Rectal smooth muscle tissue (tissue), 1 donor: ENCODE results near the gene TCF12.
"Not testable (repeated sequence)": the region's sequence is repeated elsewhere in the genome, so short reads cannot be mapped to it uniquely, and the experiment has no call there.

Experiments used
- H3K27ac ChIP-seq: one replicate; pipeline ENCODE4 v1.7.0; 2013; ENCODE audit warnings: low read depth, low read length, inconsistent platforms
- H3K27me3 ChIP-seq: one replicate; pipeline ENCODE4 v1.7.0; 2013; ENCODE audit warnings: low read length; ENCODE audit not compliant: control insufficient read depth, insufficient read depth
- H3K36me3 ChIP-seq: one replicate; pipeline ENCODE4 v1.7.0; 2013; ENCODE audit warnings: low read length; ENCODE audit not compliant: control insufficient read depth, insufficient read depth
- H3K4me1 ChIP-seq: one replicate; pipeline ENCODE4 v1.7.0; 2013; ENCODE audit warnings: low read length; ENCODE audit not compliant: control insufficient read depth, insufficient read depth
- H3K4me3 ChIP-seq: one replicate; pipeline ENCODE4 v1.7.0; 2013; ENCODE audit warnings: low read length
- H3K9ac ChIP-seq: one replicate; pipeline ENCODE4 v1.7.0; 2013; ENCODE audit warnings: low read length

The TCF12 gene

DNA sequence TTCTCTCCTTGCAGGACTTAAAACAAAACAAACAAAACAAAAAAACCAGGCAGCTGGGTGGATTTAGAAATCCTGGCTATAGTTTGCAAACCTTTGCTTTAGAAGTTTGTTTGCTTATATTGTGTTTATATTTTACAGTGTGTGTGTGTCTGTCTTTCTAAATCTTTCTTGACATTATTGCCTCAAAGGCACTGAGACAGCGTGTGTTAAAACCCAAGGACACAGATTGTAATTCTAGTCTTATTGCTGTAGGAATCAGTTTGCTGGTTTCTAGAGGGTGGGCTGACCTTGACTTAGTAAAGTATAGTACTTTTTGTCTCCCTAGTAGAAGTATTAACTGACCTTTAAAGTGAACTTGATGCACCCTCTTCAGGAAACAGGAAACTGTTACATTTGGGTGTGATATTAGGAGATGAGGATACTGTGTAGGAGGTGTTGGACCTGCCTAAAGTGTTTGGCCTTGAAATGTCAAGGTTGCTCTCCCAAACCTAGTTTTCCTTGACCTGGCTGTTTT lies 71.0 kb downstream of the TCF12 start:
- Histone ChIP-seq H3K27me3 (no peaks in the 10 kb centered on the region), H3K36me3 (peaks cover 3% of the 10 kb centered on the region), H3K9ac (no peak overlapping the region), H3K4me1 (peaks cover 5% of the 10 kb centered on the region), H3K4me3 (no peak overlapping the region), H3K27ac (no peak overlapping the region)

DNA sequence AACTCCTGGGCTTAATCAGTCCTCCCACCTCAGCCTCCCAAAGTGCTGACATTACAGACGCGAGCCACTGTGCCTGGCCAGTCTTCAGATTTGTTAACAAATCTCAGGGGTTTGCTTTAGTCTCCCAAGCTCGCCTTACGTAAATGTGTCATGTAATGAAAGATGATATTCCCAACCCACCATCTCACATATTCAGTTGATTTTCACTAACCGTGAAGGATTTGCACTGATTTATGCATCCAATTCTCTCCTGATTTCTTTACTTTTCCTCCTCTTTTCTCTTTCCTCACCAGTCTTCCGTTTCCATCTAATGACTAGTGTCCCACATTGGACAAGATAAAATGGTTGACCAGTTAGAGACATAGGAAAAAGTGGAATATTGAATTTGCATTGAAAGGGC lies 72.6 kb downstream of the TCF12 start:
- Histone ChIP-seq H3K27me3 (no peaks in the 10 kb centered on the region), H3K36me3 (peaks cover 3% of the 10 kb centered on the region), H3K4me3 (no peak overlapping the region), H3K9ac (no peak overlapping the region), H3K27ac (no peak overlapping the region), H3K4me1 (peaks cover 5% of the 10 kb centered on the region)

DNA sequence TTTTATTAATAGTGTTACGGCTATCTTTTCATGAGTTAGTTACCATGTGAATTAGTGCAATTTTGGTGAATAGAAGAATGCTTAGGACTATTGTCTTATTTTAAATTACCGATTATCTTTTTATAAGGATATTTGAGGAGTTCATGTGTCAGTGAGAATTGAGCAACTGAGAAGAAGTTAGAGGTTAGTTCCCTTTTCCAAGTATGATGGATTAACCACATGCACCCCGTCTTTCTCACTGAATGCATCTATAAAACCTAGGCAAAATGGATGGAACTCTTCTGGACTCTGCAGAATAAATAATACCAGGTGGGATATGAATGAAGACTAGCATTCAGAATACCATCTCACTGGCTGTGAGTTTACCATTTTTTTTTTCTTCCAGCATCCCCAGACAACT lies 74.3 kb downstream of the TCF12 start:
- Histone ChIP-seq H3K36me3 (peaks cover 3% of the 10 kb centered on the region), H3K27me3 (no peaks in the 10 kb centered on the region), H3K4me1 (peaks cover 5% of the 10 kb centered on the region), H3K27ac (no peak overlapping the region), H3K4me3 (no peak overlapping the region), H3K9ac (no peak overlapping the region)

DNA sequence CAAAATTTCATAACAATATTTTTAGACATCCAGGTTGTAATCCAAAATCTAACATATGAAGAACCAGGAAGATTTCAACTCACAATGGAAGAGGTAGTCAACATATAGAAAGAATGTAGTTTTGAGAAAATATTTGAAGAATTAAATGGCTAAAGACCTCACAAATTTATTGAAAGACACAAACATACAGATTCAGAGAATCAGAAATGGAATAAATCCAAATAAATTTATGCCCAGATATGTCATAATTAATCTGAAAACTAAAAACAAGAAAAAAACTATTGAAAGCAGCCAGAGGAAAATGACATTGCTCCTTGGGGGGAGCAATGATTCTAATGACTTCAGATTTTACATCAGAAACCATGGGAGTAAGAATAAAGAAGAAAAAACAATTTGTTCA lies 75.8 kb downstream of the TCF12 start:
- Histone ChIP-seq H3K4me3 (no peak overlapping the region), H3K9ac (no peak overlapping the region), H3K27ac (no peak overlapping the region), H3K36me3 (peaks cover 3% of the 10 kb centered on the region), H3K27me3 (no peaks in the 10 kb centered on the region), H3K4me1 (peaks cover 5% of the 10 kb centered on the region)

DNA sequence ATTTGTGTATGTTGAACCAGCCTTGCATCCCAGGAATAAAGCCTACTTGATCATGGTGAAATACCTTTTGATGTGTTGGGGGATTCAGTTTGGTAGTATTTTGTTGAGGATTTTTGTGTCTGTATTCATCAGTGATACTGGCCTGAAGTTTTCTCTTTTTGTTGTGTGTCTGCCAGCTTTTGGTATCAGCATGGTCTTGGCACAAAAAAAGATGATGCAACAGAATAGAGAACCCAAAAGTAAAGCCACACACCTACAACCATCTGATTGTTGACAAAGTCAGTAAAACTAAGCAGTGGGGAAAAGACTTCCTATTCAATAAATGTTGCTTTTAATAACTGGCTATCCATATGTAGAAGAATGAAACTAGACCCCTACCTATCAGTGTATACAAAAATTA lies 77.6 kb downstream of the TCF12 start:
- Histone ChIP-seq H3K27ac (no peak overlapping the region), H3K4me3 (no peak overlapping the region), H3K27me3 (no peaks in the 10 kb centered on the region), H3K9ac (no peak overlapping the region), H3K4me1 (no peaks in the 10 kb centered on the region), H3K36me3 (peaks cover 3% of the 10 kb centered on the region)

DNA sequence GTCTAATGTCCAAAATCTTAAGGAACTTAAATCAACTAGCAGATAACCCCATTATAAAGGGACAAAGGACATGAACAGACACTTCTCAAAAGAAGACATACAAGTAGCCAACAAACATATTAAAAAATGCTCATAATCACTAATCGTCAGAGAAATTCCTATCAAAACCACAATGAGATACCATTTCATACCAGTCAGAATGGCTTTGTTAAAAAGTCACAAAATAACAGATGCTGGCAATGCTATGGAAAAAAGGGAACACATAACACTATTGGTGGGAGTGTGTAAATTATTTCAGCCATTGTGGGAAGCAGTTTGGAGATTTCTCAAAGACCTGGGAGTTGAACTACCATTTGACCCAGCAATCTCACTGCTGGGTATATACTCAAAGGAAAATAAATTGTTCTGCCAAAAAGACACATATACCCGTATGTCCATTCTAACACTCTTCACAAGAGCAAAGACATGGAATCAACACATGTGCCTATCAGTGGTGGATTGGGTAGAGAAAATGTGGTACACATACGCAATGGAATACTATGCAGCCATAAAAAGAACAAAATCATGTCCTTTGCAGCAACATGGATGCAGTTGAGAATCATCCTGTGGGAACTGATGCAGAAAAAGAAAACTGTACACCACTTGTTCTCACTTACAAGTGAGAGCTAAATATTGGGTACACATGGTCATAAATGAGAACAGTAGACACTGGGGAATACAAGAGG lies 78.5 kb downstream of the TCF12 start:
- peaks cover 3% of the 10 kb centered on the region for H3K36me3 ChIP-seq
- no peak overlapping the region for H3K27ac ChIP-seq
- no peak overlapping the region for H3K4me3 ChIP-seq
- no peak overlapping the region for H3K9ac ChIP-seq
- H3K4me1 ChIP-seq: no peaks in the 10 kb centered on the region
- no peaks in the 10 kb centered on the region for H3K27me3 ChIP-seq

DNA sequence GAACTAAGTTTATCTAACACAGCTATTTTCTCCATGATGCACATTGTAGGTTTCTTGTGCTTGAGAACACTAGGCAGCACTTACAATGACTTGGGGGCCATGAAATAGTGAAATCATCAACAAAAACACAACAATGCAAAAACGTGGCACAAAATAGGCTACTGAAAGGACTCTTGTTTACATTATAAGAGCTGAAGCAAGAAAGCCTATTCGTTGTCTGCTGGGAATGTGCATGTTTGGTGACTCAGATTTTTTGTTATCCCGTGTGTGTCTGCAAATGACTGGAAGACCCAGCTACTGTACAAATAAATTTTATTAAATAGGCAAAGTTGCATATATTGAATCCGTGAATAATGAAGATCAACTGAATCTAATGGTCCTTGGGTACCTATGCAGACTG lies 85.0 kb downstream of the TCF12 start:
- H3K4me3 ChIP-seq: no peak overlapping the region
- no peak overlapping the region for H3K9ac ChIP-seq
- H3K27me3 ChIP-seq: no peaks in the 10 kb centered on the region
- H3K36me3 ChIP-seq: no peaks in the 10 kb centered on the region
- H3K27ac ChIP-seq: no peak overlapping the region
- H3K4me1 ChIP-seq: no peaks in the 10 kb centered on the region

DNA sequence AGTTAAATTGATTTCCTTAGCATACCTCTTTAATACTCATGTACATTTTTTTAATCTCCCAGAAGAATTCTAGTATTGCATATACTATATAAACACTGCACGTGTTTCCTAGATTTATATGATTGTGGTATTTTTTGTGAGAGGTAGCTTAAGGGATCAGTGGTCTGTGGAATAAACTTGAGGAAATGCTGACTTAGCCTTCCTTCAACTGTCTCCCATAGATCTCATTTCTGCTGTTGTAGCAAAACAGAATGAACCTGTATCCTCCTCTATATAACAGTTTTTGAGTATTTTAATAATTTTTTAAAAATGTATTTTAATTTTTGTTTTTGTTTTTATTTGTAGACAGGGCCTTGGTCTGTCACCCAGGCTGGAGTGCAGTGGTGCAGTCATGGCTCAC lies 86.8 kb downstream of the TCF12 start:
- Histone ChIP-seq H3K4me3 (no peak overlapping the region), H3K9ac (no peak overlapping the region), H3K27ac (no peak overlapping the region), H3K36me3 (no peaks in the 10 kb centered on the region), H3K4me1 (no peaks in the 10 kb centered on the region), H3K27me3 (no peaks in the 10 kb centered on the region)

DNA sequence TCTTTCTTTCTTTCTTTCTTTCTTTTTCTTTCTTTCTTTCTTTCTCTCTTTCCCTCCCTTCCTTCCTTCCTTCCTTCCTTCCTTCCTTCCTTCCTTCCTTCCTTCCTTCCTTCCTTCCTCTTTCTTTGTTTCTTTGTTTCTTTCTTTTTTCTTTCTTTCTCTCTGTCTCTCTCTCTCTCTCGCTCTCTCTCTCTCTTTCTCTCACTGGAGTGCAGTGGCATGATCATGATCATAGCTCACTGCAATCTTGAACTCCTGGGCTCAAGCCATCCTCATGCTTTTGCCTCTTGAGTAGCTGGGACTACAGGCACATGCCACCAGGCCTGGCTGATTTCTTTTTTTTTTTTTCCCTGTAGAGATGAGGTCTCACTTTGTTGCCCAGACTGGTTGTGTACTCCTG lies 89.4 kb downstream of the TCF12 start:
- not testable (repeated sequence) for H3K36me3 ChIP-seq, H3K27me3 ChIP-seq, H3K4me1 ChIP-seq, H3K9ac ChIP-seq, H3K27ac ChIP-seq, H3K4me3 ChIP-seq

DNA sequence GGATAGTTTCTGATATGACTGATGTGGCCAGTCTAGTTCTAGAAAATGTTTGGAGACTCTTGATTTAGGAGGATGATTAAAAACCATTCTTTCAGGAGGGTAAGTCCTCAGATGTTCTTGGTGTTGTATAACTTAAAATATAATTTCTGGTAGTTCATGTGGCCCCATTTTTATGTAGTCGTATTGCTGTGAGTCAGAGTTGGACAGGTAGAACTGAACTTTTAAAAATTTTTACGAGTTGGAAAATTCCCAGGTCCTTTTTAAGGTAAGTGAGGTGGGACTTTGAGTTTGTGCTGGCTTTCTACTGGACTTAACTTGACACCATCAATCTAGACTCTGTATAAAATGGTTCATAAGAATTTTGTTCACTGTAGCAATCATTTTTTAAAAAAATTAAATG lies 92.3 kb downstream of the TCF12 start:
- H3K4me3 ChIP-seq: no peak overlapping the region
- no peaks in the 10 kb centered on the region for H3K4me1 ChIP-seq
- no peak overlapping the region for H3K9ac ChIP-seq

DNA sequence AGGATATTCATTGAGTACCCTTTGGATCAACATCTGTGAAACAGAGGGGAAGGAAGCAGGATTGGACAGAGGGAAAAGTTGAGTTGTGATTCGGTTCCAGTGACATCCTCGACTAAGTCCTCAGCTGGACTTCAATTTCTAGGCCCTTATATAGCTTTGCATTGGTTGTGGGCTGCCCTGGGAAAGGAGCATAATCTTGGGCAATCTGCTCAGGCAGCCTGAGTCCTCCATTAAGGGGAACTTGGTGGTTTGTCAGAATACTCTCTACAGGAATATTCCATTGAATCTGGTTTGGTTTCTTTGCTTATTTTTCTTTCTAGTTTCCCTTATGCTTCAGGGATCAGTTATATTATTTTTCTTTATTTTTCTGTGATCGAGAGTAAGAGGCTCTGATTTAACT lies 94.1 kb downstream of the TCF12 start:
- no peaks in the 10 kb centered on the region for H3K27me3 ChIP-seq
- H3K9ac ChIP-seq: no peak overlapping the region
- H3K4me1 ChIP-seq: no peaks in the 10 kb centered on the region
- no peaks in the 10 kb centered on the region for H3K36me3 ChIP-seq
- no peak overlapping the region for H3K27ac ChIP-seq
- H3K4me3 ChIP-seq: no peak overlapping the region

More for the DNA sequence above, 92.3 kb downstream of the TCF12 start:
- Histone ChIP-seq H3K27ac (no peak overlapping the region), H3K27me3 (no peaks in the 10 kb centered on the region), H3K36me3 (no peaks in the 10 kb centered on the region)

DNA sequence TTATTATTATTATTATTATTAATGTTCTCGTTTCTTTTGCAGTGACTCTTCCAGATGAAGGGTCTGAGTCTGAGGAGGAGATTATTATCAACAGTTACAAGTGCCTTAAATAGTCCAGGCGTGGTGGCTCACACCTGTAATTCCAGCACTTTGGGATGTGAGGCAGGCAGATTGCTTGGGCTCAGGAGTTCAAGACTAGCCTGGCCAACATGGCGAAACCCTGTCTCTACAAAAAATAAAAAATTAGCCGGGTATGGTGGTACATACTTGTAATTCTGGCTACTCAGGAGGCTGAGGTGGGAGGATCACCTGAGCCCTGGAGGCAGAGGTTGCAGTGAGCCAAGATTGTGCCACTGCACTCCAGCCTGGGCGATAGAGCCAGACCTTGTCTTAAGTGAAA lies 96.5 kb downstream of the TCF12 start:
- H3K4me1 ChIP-seq, H3K27me3 ChIP-seq, H3K4me3 ChIP-seq, H3K9ac ChIP-seq, H3K27ac ChIP-seq, H3K36me3 ChIP-seq: not testable (repeated sequence)

DNA sequence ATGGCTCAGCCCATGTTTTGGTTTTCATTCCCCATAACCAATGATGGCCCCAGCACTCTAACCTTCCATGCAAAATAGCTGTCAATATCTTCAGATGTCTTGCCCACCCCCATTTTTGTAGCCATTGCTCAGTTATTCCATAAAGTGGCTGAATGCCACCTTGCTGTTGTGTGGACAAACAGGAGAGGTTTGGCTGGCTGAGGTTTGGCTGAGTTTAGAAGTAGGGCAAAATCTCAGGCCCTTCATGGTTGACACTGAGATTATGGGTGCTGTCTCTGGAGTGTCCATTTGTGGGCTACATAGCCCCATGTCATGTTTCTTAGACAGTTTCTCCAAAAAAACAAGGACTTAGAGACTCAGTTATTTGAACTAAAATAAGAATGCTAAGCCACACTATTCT lies 96.9 kb downstream of the TCF12 start:
- Histone ChIP-seq H3K27me3 (no peaks in the 10 kb centered on the region), H3K9ac (no peak overlapping the region), H3K4me3 (no peak overlapping the region), H3K4me1 (no peaks in the 10 kb centered on the region), H3K27ac (no peak overlapping the region), H3K36me3 (no peaks in the 10 kb centered on the region)
